Gastroesophageal sphincter (tissue), 4 donors: ENCODE data around the gene ZNF775. TPM values are rescaled to one million over a fixed set of nuclear protein-coding genes. Genes with fewer than 3 reads are reported as not detected.

Experiments
- ATAC-seq: fragments of 150-250 bp; one replicate; pipeline ENCODE4 v1.9.1; 2016; ENCODE audit warnings: mild to moderate bottlenecking, moderate library complexity
- H3K27ac ChIP-seq, 4 donors: fragments of 200-600 bp; sonication (generic) in 3 of 4; 1 replicate in 3 of 4; 2 replicates in 1 of 4; pipeline ENCODE4 v1.5.1; 2016 to 2019
- H3K27me3 ChIP-seq: fragments of 200-600 bp; sonication (generic); one replicate; pipeline ENCODE4 v1.5.1; 2019
- H3K36me3 ChIP-seq, 2 donors: fragments of 200-600 bp; sonication (generic); one replicate each; pipeline ENCODE4 v1.5.1; 2019; ENCODE audit warnings: control low read depth in 1 of 2
- H3K4me1 ChIP-seq, 3 donors: fragments of 200-600 bp; sonication (generic); 1 replicate in 2 of 3; 2 replicates in 1 of 3; pipeline ENCODE4 v1.5.1; 2016 to 2019; ENCODE audit warnings: control low read depth in 2 of 3
- H3K4me3 ChIP-seq, 2 donors: fragments of 200-600 bp; sonication (generic); one replicate each; pipeline ENCODE4 v1.5.1; 2019; ENCODE audit warnings: mild to moderate bottlenecking in 1 of 2, moderate library complexity in 1 of 2
- H3K9me3 ChIP-seq, 3 donors: fragments of 200-600 bp; sonication (generic); one replicate each; pipeline ENCODE4 v1.5.1; 2017 to 2019; ENCODE audit warnings: control low read depth in 2 of 3
- CTCF ChIP-seq, 4 experiments: fragments of 200-600 bp in 2 of 4; fragments of 450-650 bp in 2 of 4; sonication (generic) in 1 of 4; IDR thresholded peaks; one replicate each; pipeline ENCODE4 v1.5.1; 2017 to 2019; ENCODE audit warnings: antibody characterized with exemption in 4 of 4, mild to moderate bottlenecking in 2 of 4, moderate library complexity in 2 of 4
- EP300 ChIP-seq: sonication (generic); formaldehyde crosslinking; IDR thresholded peaks from one replicate; pipeline ENCODE4 v1.6.1; 2017; ENCODE audit warnings: antibody characterized with exemption, mild to moderate bottlenecking
- POLR2A ChIP-seq, 2 donors: fragments of 450-650 bp; IDR thresholded peaks; one replicate each; pipeline ENCODE4 v1.6.1; 2017; ENCODE audit warnings: antibody characterized with exemption in 2 of 2, mild to moderate bottlenecking in 2 of 2, moderate library complexity in 1 of 2
- POLR2AphosphoS5 ChIP-seq: sonication (generic); formaldehyde crosslinking; IDR thresholded peaks from one replicate; pipeline ENCODE4 v1.6.1; 2017; ENCODE audit warnings: antibody characterized with exemption
- whole genome bisulfite sequencing, 2 donors: methylation state at CpG; one replicate each; pipeline ENCODE4 v1.1.5; 2018; ENCODE audit warnings: low coverage in 1 of 2; 5-methylcytosine and 5-hydroxymethylcytosine counted together
- total RNA-seq, 4 donors: library from RNA; depleted of rRNA; stranded (reverse); fragments of >200 nt; gene quantifications; one replicate each; pipeline ENCODE4 v1.1.0, GENCODE V29; 2016

The ZNF775 gene
- total RNA-seq, 4 donors from 2014 or later, result 5.3 to 12.5 (median 10.5) TPM

DNA sequence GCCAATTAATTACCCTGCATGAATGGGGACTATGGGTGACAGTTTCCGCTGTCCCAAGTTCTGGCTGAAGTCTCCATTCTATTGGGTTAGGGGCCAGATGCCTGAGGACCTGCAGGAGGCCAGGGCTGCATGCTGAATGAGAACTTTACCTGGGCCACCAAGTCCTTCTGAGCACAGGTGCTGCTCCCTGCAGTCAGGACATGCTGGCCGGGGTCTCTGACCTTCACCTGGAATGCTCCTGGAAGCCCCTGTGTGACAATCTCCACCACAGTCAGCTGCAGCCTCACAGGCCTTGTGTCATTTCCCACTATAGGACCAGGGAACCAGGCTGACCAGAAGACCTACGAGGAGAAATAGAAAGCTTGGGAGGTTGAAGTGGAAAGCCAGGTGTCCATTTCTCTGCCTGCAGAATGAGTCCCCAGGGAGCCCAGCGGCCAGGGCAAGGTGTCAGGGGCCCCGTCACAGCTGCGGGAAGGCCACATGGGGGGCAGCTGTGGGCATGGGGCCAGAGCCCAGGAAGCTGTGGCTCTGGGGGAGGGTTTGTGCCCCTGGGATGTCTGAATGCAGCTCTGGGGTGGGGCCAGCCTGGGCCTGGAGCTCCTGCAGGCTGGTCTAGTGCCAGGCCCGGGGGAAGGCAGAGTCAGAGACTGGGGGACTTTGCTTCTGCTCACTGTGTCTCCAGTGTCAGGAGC, 65.7 kb downstream of the ZNF775 start:
- Histone ChIP-seq H3K9me3 (peaks cover 0 to 24% (median 0%) of the 10 kb centered on the region in 3 donors), H3K27ac (no peak overlapping the region), H3K4me1 (peaks cover 0 to 10% (median 0%) of the 10 kb centered on the region in 3 donors), H3K27me3 (peaks cover 17% of the 10 kb centered on the region), H3K4me3 (no peak overlapping the region), H3K36me3 (no peaks in the 10 kb centered on the region)
- 100% methylated on average over 1 of the region's 7 CpGs; no CpG with 5 or more reads in 1 of the 2 donors for WGBS, 2 donors
- no peak for ATAC-seq
- no peak for TF ChIP-seq EP300
- no peak for TF ChIP-seq POLR2A (IDR thresholded peaks at IDR 0.05)
- no peak for TF ChIP-seq CTCF (IDR thresholded peaks at IDR 0.05)
- TF ChIP-seq POLR2AphosphoS5, result no peak

DNA sequence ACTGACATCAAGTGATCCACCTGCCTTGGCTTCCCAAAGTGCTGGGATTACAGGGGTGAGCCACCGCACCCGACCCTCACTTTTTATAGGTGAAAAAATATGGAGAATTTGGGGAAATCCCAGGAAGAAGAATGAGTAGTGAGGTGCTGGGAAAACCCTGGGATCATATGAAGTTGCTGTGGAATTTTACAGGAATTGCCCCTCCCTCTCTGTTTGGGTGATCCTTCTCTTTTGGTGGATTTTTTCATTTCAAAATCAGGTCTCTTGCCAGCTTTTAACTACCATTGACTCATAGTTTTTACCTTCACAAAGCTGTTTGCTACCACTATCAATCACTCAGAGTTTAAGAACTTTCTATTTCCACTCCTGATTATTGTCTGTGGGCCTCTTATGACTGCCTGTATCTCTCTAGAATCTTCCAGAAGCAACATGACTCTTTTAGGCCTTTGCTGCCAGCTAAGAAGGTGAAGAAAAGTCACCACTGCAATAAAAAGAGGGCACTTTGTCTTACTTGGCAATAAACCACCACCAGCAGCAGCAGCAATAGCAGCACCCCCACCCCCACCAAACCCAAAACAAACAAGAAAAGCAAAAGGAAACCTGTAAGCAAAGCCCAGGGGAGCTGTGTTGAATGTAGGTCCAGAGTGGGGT, 67.3 kb downstream of the ZNF775 start:
- ATAC-seq, result no peak
- no peak overlapping the region for H3K4me3 ChIP-seq
- H3K36me3 ChIP-seq, result no peaks in the 10 kb centered on the region
- no peak overlapping the region for H3K27ac ChIP-seq
- peaks cover 0 to 10% (median 0%) of the 10 kb centered on the region in 3 donors for H3K4me1 ChIP-seq
- H3K9me3 ChIP-seq, result peaks cover 0 to 16% (median 0%) of the 10 kb centered on the region in 3 donors
- TF ChIP-seq POLR2A (IDR thresholded peaks at IDR 0.05) (no peak), EP300 (no peak), POLR2AphosphoS5 (no peak), CTCF (IDR thresholded peaks at IDR 0.05) (no peak)
- peaks cover 31% of the 10 kb centered on the region for H3K27me3 ChIP-seq
- WGBS, 2 donors, result 81 to 83% methylated on average over 1 to 2 of the region's 2 CpGs

Other genes with a start within 250 kb of the ZNF775 start
- gene LRRC61, start 56.0 kb upstream of the ZNF775 start, total RNA-seq, result 10 to 100 TPM in 2 of 4 donors, 1 to 10 TPM in 2; 7.1 to 25.1 (median 14.0) TPM
- 1 to 10 TPM; 6.4 to 10.0 (median 8.1) TPM for gene ACTR3C, start 55.8 kb upstream of the ZNF775 start, total RNA-seq
- gene RARRES2, start 37.7 kb upstream of the ZNF775 start, total RNA-seq, result 100 to 1,000 TPM; 152 to 341 (median 157) TPM
- gene REPIN1, start 10.5 kb upstream of the ZNF775 start, total RNA-seq, result 100 to 1,000 TPM in 2 of 4 donors, 10 to 100 TPM in 2; 72.7 to 132 (median 102) TPM
- 10 to 100 TPM in 3 of 4 donors, 1 to 10 TPM in 1; 6.1 to 19.1 (median 12.5) TPM for gene GIMAP8, start 71.3 kb downstream of the ZNF775 start, total RNA-seq
- gene GIMAP7, start 135.5 kb downstream of the ZNF775 start, total RNA-seq, result 10 to 100 TPM in 3 of 4 donors, 1 to 10 TPM in 1; 5.1 to 30.0 (median 17.8) TPM
- gene GIMAP4, start 188.1 kb downstream of the ZNF775 start, total RNA-seq, result 10 to 100 TPM in 3 of 4 donors, 1 to 10 TPM in 1; 6.7 to 42.1 (median 26.1) TPM